Measurements from ENCODE around the gene LUC7L3. TPM values are rescaled to one million over a fixed set of nuclear protein-coding genes. Genes with fewer than 3 reads are reported as not detected.
A peak's percentile ranks its signal among the peaks of the same experiment; 100 is the strongest.

LUC7L3 gene
- total and polyA plus RNA-seq, 2 of the 13 experiments (the other 11 are each of a cell fraction or from before 2014, with no cell fraction given), result 108 to 120 TPM

DNA sequence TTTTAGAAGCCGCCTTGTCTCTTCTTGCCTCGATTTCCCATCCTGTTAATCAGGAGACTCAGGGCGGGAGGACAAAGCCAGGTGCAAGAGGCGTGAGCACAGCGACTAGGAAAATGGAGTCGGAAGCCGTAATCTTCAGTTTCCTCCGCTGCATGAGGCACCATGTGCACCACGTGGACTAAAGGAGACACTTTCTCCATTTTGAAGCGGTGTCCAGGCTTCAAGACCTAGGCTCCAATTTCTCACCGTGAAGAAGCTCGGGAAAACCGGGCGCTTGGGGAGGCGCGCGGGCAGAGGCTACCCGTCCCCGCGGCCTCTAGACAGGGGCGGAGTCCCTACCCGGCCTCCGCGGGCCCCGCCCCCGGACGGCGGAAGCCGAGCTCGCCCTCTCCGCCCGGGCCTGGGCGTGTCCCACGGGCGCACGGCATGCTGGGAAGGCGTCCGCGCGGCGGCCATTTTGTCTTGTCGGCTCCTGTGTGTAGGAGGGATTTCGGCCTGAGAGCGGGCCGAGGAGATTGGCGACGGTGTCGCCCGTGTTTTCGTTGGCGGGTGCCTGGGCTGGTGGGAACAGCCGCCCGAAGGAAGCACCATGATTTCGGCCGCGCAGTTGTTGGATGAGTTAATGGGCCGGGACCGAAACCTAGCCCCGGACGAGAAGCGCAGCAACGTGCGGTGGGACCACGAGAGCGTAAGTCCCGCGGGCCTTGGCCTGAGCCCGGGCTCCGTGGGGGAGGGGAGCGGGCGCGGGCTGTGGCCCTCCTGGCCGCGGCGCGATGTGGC, at the start of gene LUC7L3 (continued):
- TF ChIP-seq, protein P1, sequence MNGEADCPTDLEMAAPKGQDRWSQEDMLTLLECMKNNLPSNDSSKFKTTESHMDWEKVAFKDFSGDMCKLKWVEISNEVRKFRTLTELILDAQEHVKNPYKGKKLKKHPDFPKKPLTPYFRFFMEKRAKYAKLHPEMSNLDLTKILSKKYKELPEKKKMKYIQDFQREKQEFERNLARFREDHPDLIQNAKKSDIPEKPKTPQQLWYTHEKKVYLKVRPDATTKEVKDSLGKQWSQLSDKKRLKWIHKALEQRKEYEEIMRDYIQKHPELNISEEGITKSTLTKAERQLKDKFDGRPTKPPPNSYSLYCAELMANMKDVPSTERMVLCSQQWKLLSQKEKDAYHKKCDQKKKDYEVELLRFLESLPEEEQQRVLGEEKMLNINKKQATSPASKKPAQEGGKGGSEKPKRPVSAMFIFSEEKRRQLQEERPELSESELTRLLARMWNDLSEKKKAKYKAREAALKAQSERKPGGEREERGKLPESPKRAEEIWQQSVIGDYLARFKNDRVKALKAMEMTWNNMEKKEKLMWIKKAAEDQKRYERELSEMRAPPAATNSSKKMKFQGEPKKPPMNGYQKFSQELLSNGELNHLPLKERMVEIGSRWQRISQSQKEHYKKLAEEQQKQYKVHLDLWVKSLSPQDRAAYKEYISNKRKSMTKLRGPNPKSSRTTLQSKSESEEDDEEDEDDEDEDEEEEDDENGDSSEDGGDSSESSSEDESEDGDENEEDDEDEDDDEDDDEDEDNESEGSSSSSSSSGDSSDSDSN (CRISPR knock-in tag; IDR thresholded peaks at IDR 0.05), result peak; percentile 98
- TF ChIP-seq ZNF232 (CRISPR knock-in tag; IDR thresholded peaks at IDR 0.05; ENCODE audit: borderline replicate concordance) (peak; percentile 75), DMAP1 (CRISPR knock-in tag; IDR thresholded peaks at IDR 0.05) (peak; percentile 99), ZBTB38 (CRISPR knock-in tag; IDR thresholded peaks at IDR 0.05) (peak; percentile 86), HNRNPUL1 (IDR thresholded peaks at IDR 0.05; ENCODE audit: low read depth, low read length) (peak; percentile 90), ZNF549 (CRISPR knock-in tag; IDR thresholded peaks at IDR 0.05) (peak; percentile 48; the same call in 1 of the 2 replicates), AGO1 (IDR thresholded peaks at IDR 0.05; ENCODE audit: low read depth, low read length, poor library complexity, severe bottlenecking) (peak; percentile 77), FOXK2 (IDR thresholded peaks at IDR 0.05) (no peak), ZNF850 (CRISPR knock-in tag; conservative IDR thresholded peaks at IDR 0.05) (no peak), ZNF773 (CRISPR knock-in tag; IDR thresholded peaks at IDR 0.05; ENCODE audit: borderline replicate concordance) (no peak), ZNF230 (CRISPR knock-in tag; IDR thresholded peaks at IDR 0.05) (peak; percentile 88; the same call in 1 of the 2 replicates), ZBTB20 (CRISPR knock-in tag; IDR thresholded peaks at IDR 0.05; ENCODE audit: borderline replicate concordance, low read depth) (no peak; the same call in none of the 2 replicates)
- TF ChIP-seq, protein P2, sequence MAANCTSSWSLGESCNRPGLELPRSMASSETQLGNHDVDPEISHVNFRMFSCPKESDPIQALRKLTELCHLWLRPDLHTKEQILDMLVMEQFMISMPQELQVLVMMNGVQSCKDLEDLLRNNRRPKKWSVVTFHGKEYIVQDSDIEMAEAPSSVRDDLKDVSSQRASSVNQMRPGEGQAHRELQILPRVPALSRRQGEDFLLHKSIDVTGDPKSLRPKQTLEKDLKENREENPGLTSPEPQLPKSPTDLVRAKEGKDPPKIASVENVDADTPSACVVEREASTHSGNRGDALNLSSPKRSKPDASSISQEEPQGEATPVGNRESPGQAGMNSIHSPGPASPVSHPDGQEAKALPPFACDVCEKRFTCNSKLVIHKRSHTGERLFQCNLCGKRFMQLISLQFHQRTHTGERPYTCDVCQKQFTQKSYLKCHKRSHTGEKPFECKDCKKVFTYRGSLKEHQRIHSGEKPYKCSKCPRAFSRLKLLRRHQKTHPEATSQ (CRISPR knock-in tag; IDR thresholded peaks at IDR 0.05; ENCODE audit: borderline replicate concordance), result no peak
- TF ChIP-seq, protein P3, sequence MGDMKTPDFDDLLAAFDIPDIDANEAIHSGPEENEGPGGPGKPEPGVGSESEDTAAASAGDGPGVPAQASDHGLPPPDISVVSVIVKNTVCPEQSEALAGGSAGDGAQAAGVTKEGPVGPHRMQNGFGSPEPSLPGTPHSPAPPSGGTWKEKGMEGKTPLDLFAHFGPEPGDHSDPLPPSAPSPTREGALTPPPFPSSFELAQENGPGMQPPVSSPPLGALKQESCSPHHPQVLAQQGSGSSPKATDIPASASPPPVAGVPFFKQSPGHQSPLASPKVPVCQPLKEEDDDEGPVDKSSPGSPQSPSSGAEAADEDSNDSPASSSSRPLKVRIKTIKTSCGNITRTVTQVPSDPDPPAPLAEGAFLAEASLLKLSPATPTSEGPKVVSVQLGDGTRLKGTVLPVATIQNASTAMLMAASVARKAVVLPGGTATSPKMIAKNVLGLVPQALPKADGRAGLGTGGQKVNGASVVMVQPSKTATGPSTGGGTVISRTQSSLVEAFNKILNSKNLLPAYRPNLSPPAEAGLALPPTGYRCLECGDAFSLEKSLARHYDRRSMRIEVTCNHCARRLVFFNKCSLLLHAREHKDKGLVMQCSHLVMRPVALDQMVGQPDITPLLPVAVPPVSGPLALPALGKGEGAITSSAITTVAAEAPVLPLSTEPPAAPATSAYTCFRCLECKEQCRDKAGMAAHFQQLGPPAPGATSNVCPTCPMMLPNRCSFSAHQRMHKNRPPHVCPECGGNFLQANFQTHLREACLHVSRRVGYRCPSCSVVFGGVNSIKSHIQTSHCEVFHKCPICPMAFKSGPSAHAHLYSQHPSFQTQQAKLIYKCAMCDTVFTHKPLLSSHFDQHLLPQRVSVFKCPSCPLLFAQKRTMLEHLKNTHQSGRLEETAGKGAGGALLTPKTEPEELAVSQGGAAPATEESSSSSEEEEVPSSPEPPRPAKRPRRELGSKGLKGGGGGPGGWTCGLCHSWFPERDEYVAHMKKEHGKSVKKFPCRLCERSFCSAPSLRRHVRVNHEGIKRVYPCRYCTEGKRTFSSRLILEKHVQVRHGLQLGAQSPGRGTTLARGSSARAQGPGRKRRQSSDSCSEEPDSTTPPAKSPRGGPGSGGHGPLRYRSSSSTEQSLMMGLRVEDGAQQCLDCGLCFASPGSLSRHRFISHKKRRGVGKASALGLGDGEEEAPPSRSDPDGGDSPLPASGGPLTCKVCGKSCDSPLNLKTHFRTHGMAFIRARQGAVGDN (CRISPR knock-in tag; IDR thresholded peaks at IDR 0.05), result peak; percentile 99
- TF ChIP-seq, protein P4, sequence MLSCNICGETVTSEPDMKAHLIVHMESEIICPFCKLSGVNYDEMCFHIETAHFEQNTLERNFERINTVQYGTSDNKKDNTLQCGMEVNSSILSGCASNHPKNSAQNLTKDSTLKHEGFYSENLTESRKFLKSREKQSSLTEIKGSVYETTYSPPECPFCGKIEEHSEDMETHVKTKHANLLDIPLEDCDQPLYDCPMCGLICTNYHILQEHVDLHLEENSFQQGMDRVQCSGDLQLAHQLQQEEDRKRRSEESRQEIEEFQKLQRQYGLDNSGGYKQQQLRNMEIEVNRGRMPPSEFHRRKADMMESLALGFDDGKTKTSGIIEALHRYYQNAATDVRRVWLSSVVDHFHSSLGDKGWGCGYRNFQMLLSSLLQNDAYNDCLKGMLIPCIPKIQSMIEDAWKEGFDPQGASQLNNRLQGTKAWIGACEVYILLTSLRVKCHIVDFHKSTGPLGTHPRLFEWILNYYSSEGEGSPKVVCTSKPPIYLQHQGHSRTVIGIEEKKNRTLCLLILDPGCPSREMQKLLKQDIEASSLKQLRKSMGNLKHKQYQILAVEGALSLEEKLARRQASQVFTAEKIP (CRISPR knock-in tag; IDR thresholded peaks at IDR 0.05; ENCODE audit: borderline replicate concordance), result no peak
- TF ChIP-seq, protein P5, sequence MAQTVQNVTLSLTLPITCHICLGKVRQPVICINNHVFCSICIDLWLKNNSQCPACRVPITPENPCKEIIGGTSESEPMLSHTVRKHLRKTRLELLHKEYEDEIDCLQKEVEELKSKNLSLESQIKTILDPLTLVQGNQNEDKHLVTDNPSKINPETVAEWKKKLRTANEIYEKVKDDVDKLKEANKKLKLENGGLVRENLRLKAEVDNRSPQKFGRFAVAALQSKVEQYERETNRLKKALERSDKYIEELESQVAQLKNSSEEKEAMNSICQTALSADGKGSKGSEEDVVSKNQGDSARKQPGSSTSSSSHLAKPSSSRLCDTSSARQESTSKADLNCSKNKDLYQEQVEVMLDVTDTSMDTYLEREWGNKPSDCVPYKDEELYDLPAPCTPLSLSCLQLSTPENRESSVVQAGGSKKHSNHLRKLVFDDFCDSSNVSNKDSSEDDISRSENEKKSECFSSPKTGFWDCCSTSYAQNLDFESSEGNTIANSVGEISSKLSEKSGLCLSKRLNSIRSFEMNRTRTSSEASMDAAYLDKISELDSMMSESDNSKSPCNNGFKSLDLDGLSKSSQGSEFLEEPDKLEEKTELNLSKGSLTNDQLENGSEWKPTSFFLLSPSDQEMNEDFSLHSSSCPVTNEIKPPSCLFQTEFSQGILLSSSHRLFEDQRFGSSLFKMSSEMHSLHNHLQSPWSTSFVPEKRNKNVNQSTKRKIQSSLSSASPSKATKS (CRISPR knock-in tag; IDR thresholded peaks at IDR 0.05), result no peak
